Cardiac fibroblast (primary cell): ENCODE measurements around the gene ATP10D.

ENCODE experiments used
- DNase-seq, 2 donors: peaks; one replicate each; pipeline versions ENCODE4 v3.0.0 to v3.0.0-alpha.2; 2010; ENCODE audit warnings: low read depth in 2 of 2
- H3K4me3 ChIP-seq, 2 donors: replicated peaks in 1 of 2; 1 replicate in 1 of 2; 2 replicates in 1 of 2; pipeline ENCODE4 v1.5.1; 2011; ENCODE audit warnings: low read depth in 2 of 2, low read length in 2 of 2, mild to moderate bottlenecking in 2 of 2, moderate library complexity in 1 of 2
- CTCF ChIP-seq: IDR thresholded peaks from one replicate; pipeline ENCODE4 v1.5.1; 2011; ENCODE audit warnings: low read depth, mild to moderate bottlenecking, low read length, inconsistent platforms

The ATP10D gene

GRCh38 chr4:47498899-47499298, 13.8 kb downstream of the ATP10D start:
- peak in 1 of 2 donors; percentile 20 for DNase-seq
- no peak overlapping the region for H3K4me3 ChIP-seq
- no peak for TF ChIP-seq CTCF

GRCh38 chr4:47499700-47500099, 14.6 kb downstream of the ATP10D start:
- no peak overlapping the region for H3K4me3 ChIP-seq
- peak in 1 of 2 donors; percentile 9 for DNase-seq
- TF ChIP-seq CTCF: no peak

GRCh38 chr4:47500776-47501175, 15.7 kb downstream of the ATP10D start:
- TF ChIP-seq CTCF: no peak
- H3K4me3 ChIP-seq: no peak overlapping the region
- no peak for DNase-seq

- no peak for DNase-seq
- no peak for TF ChIP-seq CTCF
- H3K4me3 ChIP-seq: no peak overlapping the region
Measured at GRCh38 chr4:47505147-47505546, 20.1 kb downstream of the ATP10D start.

- TF ChIP-seq CTCF: no peak
- H3K4me3 ChIP-seq: no peak overlapping the region
- no peak for DNase-seq
Measured at GRCh38 chr4:47505666-47506065, 20.6 kb downstream of the ATP10D start.

- no peak overlapping the region for H3K4me3 ChIP-seq
- TF ChIP-seq CTCF: peak; percentile 26
- DNase-seq: peak; percentile 48 to 56
Measured at GRCh38 chr4:47510506-47511143, 25.6 kb downstream of the ATP10D start.

GRCh38 chr4:47513461-47513860, 28.4 kb downstream of the ATP10D start:
- H3K4me3 ChIP-seq: no peak overlapping the region
- TF ChIP-seq CTCF: no peak
- no peak for DNase-seq
